Thoracic aorta (tissue), 2 donors: ENCODE results near the gene PSTPIP2. TPM values are rescaled to one million over a fixed set of nuclear protein-coding genes. Genes with fewer than 3 reads are reported as not detected.

Source experiments
- ATAC-seq: fragments of 150-250 bp; one replicate; pipeline ENCODE4 v1.8.0; 2017; ENCODE audit warnings: low read depth; ENCODE audit not compliant: insufficient number of reproducible peaks, low FRiP score
- DNase-seq: peaks from one replicate; pipeline ENCODE4 v3.0.0-alpha.2; 2020; ENCODE audit warnings: low spot score
- H3K27ac ChIP-seq, 2 donors: fragments of 200-600 bp; sonication (generic); 1 replicate in 1 of 2; 2 replicates in 1 of 2; pipeline ENCODE4 v1.5.1; 2016; ENCODE audit warnings: mild to moderate bottlenecking in 2 of 2, moderate library complexity in 2 of 2
- H3K27me3 ChIP-seq: fragments of 200-600 bp; sonication (generic); replicated peaks from 2 replicates; pipeline ENCODE4 v1.6.0; 2016; ENCODE audit warnings: mild to moderate bottlenecking; ENCODE audit not compliant: insufficient read depth
- H3K36me3 ChIP-seq: fragments of 200-600 bp; sonication (generic); one replicate; pipeline ENCODE4 v1.5.1; 2016
- H3K4me1 ChIP-seq, 2 donors: fragments of 200-600 bp; sonication (generic); 1 replicate in 1 of 2; 2 replicates in 1 of 2; pipeline versions ENCODE4 v1.5.1 to v1.6.0; 2016; ENCODE audit warnings: low read depth in 2 of 2, mild to moderate bottlenecking in 1 of 2; ENCODE audit not compliant: control insufficient read depth in 1 of 2
- H3K4me3 ChIP-seq: fragments of 200-600 bp; sonication (generic); 2 replicates; pipeline ENCODE4 v1.5.1; 2016; ENCODE audit warnings: mild to moderate bottlenecking
- H3K9me3 ChIP-seq: fragments of 200-600 bp; sonication (generic); 2 replicates; pipeline ENCODE4 v1.5.1; 2016
- total RNA-seq, 2 donors: library from RNA; depleted of rRNA; stranded (reverse); fragments of >200 nt; gene quantifications; one replicate each; pipeline versions ENCODE4 v1.1.0 to v1.2.3, GENCODE V29; 2016
- TF ChIP-seq, protein P1 (sequence below): fragments of 200-600 bp; sonication (generic); IDR thresholded peaks from one replicate; pipeline ENCODE4 v1.5.1; 2019; ENCODE audit warnings: antibody characterized with exemption

The PSTPIP2 gene
- total RNA-seq, 2 donors from 2014 or later = 11.9 to 21.5 TPM

DNA sequence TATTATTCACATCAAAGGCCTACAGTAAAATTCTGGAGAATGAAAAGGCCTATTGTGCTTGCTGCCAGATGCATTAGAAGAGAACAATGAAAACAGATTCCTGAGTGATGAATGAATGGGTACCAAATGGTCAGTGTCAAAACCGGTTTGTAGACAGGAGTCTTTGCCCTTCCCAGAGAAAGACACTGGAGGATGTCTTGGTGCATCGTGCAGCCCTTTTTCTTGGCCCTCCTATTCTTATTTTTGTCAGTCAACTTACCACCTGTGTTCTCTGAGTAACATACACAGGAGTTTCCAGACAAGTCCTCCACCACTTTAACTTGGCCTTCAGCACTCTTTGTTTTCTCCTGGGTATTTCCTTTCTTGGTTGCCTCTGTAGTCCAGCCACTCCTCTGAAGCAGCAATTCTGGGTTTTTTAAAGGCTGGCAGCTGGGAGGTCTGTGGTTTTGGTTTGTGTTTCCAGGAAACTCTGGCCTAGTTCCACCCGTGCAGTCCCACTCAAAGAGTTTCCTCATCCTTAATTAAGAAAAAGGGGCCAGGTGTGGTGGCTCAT, 29.4 kb downstream of the PSTPIP2 start:
- DNase-seq (no peak), ATAC-seq (no peak)
- Histone ChIP-seq H3K4me1 (peaks cover 0 to 3% of the 10 kb centered on the region in 2 donors), H3K27ac (no peak overlapping the region), H3K9me3 (no peaks in the 10 kb centered on the region), H3K4me3 (no peak overlapping the region), H3K36me3 (no peaks in the 10 kb centered on the region), H3K27me3 (no peaks in the 10 kb centered on the region)
- TF ChIP-seq, protein P1, sequence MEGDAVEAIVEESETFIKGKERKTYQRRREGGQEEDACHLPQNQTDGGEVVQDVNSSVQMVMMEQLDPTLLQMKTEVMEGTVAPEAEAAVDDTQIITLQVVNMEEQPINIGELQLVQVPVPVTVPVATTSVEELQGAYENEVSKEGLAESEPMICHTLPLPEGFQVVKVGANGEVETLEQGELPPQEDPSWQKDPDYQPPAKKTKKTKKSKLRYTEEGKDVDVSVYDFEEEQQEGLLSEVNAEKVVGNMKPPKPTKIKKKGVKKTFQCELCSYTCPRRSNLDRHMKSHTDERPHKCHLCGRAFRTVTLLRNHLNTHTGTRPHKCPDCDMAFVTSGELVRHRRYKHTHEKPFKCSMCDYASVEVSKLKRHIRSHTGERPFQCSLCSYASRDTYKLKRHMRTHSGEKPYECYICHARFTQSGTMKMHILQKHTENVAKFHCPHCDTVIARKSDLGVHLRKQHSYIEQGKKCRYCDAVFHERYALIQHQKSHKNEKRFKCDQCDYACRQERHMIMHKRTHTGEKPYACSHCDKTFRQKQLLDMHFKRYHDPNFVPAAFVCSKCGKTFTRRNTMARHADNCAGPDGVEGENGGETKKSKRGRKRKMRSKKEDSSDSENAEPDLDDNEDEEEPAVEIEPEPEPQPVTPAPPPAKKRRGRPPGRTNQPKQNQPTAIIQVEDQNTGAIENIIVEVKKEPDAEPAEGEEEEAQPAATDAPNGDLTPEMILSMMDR = no peak

GRCh38 chr18:46040747-46041104, 31.3 kb downstream of the PSTPIP2 start:
- Histone ChIP-seq H3K36me3 (no peaks in the 10 kb centered on the region), H3K27ac (no peak overlapping the region), H3K4me3 (no peak overlapping the region), H3K9me3 (no peaks in the 10 kb centered on the region), H3K4me1 (peaks cover 0 to 3% of the 10 kb centered on the region in 2 donors), H3K27me3 (no peaks in the 10 kb centered on the region)
- DNase-seq (no peak), ATAC-seq (no peak)
- TF ChIP-seq, protein P1 = no peak

- DNase-seq (no peak), ATAC-seq (no peak)
- H3K27ac ChIP-seq = no peak overlapping the region
- H3K4me1 ChIP-seq = peaks cover 0 to 3% of the 10 kb centered on the region in 2 donors
- no peak overlapping the region for H3K4me3 ChIP-seq
- no peaks in the 10 kb centered on the region for H3K9me3 ChIP-seq
- TF ChIP-seq, protein P1 = no peak
- H3K27me3 ChIP-seq = no peaks in the 10 kb centered on the region
- H3K36me3 ChIP-seq = no peaks in the 10 kb centered on the region
Measured at GRCh38 chr18:46040033-46040746, 31.9 kb downstream of the PSTPIP2 start.

- no peaks in the 10 kb centered on the region for H3K9me3 ChIP-seq
- no peak overlapping the region for H3K4me3 ChIP-seq
- H3K4me1 ChIP-seq = peaks cover 0 to 3% of the 10 kb centered on the region in 2 donors
- no peaks in the 10 kb centered on the region for H3K27me3 ChIP-seq
- ATAC-seq (no peak), DNase-seq (no peak)
- TF ChIP-seq, protein P1 = no peak
- H3K27ac ChIP-seq = no peak overlapping the region
- H3K36me3 ChIP-seq = no peaks in the 10 kb centered on the region
Measured at GRCh38 chr18:46037512-46038305, 34.4 kb downstream of the PSTPIP2 start.
